KMS-11 (cell line): ENCODE measurements around the gene HDAC4.
A peak's percentile ranks its signal among the peaks of the same experiment; 100 is the strongest.

Experiments used
- H2AFZ ChIP-seq: fragments of 200-600 bp; sonication (generic); 2 replicates; pipeline ENCODE4 v1.6.1; 2016; ENCODE audit warnings: antibody characterized with exemption, mixed run types, low read depth
- H3K27ac ChIP-seq: fragments of 200-600 bp; sonication (generic); 2 replicates; pipeline ENCODE4 v1.6.1; 2016; ENCODE audit warnings: mild to moderate bottlenecking, mixed run types
- H3K27me3 ChIP-seq: fragments of 200-600 bp; sonication (generic); 2 replicates; pipeline ENCODE4 v1.6.1; 2017; ENCODE audit warnings: mild to moderate bottlenecking, low read depth, mixed run types, moderate library complexity; ENCODE audit not compliant: insufficient read depth
- H3K36me3 ChIP-seq: fragments of 200-600 bp; sonication (generic); 2 replicates; pipeline ENCODE4 v1.6.1; 2017; ENCODE audit warnings: mild to moderate bottlenecking, mixed run types; ENCODE audit not compliant: insufficient read depth
- H3K4me1 ChIP-seq: fragments of 200-600 bp; sonication (generic); 2 replicates; pipeline ENCODE4 v1.6.1; 2016; ENCODE audit warnings: mild to moderate bottlenecking, low read depth, mixed run types; ENCODE audit not compliant: poor library complexity, severe bottlenecking
- H3K4me2 ChIP-seq: fragments of 200-600 bp; sonication (generic); 2 replicates; pipeline ENCODE4 v1.7.0; 2016; ENCODE audit warnings: mild to moderate bottlenecking, mixed run types
- H3K4me3 ChIP-seq: fragments of 200-600 bp; sonication (generic); IDR thresholded peaks from 2 replicates; pipeline ENCODE4 v1.6.1; 2017; ENCODE audit warnings: low read depth, low read length, mixed read lengths; ENCODE audit not compliant: insufficient read depth
- H3K79me2 ChIP-seq: fragments of 200-600 bp; sonication (generic); 2 replicates; pipeline ENCODE4 v1.6.1; 2016; ENCODE audit warnings: low read depth, mixed run types; ENCODE audit not compliant: insufficient read depth
- H3K9ac ChIP-seq: fragments of 200-600 bp; sonication (generic); 2 replicates; pipeline ENCODE4 v1.6.1; 2016; ENCODE audit warnings: mild to moderate bottlenecking, mixed run types
- H4K20me1 ChIP-seq: fragments of 200-600 bp; sonication (generic); 2 replicates; pipeline ENCODE4 v1.6.1; 2016; ENCODE audit warnings: mild to moderate bottlenecking, mixed run types; ENCODE audit not compliant: insufficient read depth
- TF ChIP-seq, protein P1 (sequence below): fragments of 200-600 bp; sonication (generic); conservative IDR thresholded peaks from 2 replicates; pipeline ENCODE4 v1.6.1; 2017; ENCODE audit warnings: low read depth, mild to moderate bottlenecking, antibody characterized with exemption, low read length, moderate library complexity, mixed read lengths

HDAC4 gene

DNA sequence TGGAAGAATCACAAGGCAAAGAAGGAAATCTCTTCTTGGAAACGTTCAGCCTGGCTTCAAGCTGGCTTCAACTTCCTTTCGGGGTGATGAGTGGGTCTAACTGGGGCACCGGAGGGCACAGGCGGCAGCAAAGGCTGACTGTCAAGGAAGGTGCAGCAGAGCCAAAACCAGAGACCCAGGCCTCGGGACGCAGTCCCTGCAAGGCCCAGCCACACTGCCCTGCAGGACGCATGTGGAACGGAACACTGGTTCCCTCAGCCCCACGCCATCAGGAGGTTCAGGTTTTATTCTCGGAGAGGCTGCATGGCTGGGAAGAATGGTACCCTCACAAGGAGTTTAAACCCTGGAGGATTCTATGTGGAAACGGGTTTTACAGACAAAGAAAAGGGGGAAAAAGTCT is 165.5 kb downstream of the HDAC4 start:
- TF ChIP-seq, protein P1, sequence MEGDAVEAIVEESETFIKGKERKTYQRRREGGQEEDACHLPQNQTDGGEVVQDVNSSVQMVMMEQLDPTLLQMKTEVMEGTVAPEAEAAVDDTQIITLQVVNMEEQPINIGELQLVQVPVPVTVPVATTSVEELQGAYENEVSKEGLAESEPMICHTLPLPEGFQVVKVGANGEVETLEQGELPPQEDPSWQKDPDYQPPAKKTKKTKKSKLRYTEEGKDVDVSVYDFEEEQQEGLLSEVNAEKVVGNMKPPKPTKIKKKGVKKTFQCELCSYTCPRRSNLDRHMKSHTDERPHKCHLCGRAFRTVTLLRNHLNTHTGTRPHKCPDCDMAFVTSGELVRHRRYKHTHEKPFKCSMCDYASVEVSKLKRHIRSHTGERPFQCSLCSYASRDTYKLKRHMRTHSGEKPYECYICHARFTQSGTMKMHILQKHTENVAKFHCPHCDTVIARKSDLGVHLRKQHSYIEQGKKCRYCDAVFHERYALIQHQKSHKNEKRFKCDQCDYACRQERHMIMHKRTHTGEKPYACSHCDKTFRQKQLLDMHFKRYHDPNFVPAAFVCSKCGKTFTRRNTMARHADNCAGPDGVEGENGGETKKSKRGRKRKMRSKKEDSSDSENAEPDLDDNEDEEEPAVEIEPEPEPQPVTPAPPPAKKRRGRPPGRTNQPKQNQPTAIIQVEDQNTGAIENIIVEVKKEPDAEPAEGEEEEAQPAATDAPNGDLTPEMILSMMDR: no peak
- H4K20me1 ChIP-seq: no peaks in the 10 kb centered on the region
- H3K36me3 ChIP-seq: no peaks in the 10 kb centered on the region

DNA sequence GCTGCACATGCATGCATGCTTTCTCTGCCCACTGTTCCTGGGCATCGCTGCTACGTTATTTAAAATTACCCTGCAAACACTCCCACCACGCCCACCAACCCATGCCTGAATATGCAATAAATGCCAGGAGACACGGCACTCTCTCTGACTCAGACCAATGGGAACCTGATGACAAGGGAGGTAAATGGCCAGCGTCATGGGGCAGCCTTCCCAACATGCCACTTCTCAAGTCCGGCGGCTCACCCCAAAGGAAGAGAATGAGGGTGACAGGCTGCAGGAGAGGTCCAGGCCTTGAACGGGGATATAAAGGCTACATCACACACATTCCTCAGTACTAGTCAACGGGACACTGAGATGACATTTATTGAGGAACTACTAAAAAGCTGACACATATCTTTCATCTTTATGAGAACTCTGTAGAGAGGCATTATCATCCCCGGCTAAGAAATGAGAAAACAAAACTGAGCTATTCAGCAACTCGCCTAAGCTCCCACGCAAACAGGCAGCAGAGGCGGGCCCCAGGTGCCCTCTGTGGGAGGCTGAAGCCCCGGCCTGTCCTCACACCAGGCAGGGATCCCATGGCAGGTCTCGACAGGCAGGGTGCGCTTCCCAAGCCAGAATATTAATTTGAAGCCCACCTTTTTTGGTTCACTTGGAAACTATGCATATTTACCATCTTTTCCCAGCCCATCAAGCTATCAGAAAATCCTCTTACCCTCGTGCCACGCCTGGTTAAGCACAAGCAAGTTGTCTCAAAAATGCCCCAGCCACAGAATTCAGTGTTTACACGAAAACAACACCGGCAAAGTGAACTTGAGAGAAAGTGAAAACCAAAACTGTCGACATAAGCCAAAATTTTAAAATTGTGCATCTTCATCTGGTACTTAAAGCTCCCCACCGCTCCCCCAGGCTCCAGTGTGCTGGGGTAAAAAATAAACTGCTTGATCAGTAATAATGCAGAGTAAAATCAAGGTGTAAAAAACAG is 166.3 kb downstream of the HDAC4 start:
- Histone ChIP-seq H3K79me2 (peaks cover 15% of the 10 kb centered on the region; the same call in 1 of the 2 replicates), H3K4me1 (peaks cover 43% of the 10 kb centered on the region), H3K27ac (peak overlapping the region; percentile 71), H3K4me2 (peak overlapping the region; percentile 58), H2AFZ (peak overlapping the region; percentile 0; the same call in 1 of the 2 replicates), H3K9ac (peak overlapping the region; percentile 23; the same call in 1 of the 2 replicates), H3K4me3 (peak overlapping the region; percentile 29), H3K36me3 (no peaks in the 10 kb centered on the region), H4K20me1 (no peaks in the 10 kb centered on the region), H3K27me3 (no peaks in the 10 kb centered on the region)
- TF ChIP-seq, protein P1: no peak

More for the DNA sequence above, 165.5 kb downstream of the HDAC4 start:
- H3K4me1 ChIP-seq: peaks cover 43% of the 10 kb centered on the region
- peak overlapping the region; percentile 71 for H3K27ac ChIP-seq
- no peaks in the 10 kb centered on the region for H3K27me3 ChIP-seq
- H3K9ac ChIP-seq: peak overlapping the region; percentile 23; the same call in 1 of the 2 replicates
- H3K79me2 ChIP-seq: peaks cover 15% of the 10 kb centered on the region; the same call in 1 of the 2 replicates
- peak overlapping the region; percentile 58 for H3K4me2 ChIP-seq
- peak overlapping the region; percentile 0; the same call in 1 of the 2 replicates for H2AFZ ChIP-seq
- no peak overlapping the region for H3K4me3 ChIP-seq

DNA sequence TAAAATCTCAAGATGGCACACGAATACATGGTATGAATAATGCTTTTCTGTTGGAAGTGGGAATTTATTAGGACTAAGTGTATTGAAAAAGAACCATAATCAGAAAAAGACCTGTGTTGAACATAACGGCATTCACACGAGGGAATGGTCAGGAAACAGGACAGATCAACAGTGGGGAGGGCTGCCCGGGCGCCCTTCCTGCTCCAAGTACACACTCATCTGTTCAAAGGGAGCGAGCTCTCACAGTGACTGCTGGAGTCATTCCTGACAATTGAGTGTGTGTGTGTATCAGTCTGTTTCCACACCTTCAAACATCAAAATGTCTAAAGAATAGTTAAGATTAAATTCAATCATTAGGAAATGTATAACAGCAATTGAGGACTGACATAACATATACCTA is 167.2 kb downstream of the HDAC4 start:
- Histone ChIP-seq H3K4me3 (no peak overlapping the region), H4K20me1 (no peaks in the 10 kb centered on the region), H3K79me2 (peaks cover 18% of the 10 kb centered on the region; the same call in 1 of the 2 replicates), H3K4me2 (peak overlapping the region; percentile 58), H3K36me3 (no peaks in the 10 kb centered on the region), H3K27ac (peak overlapping the region; percentile 71; the same call in 1 of the 2 replicates), H2AFZ (no peak overlapping the region), H3K27me3 (no peaks in the 10 kb centered on the region), H3K9ac (no peak overlapping the region; the same call in 1 of the 2 replicates), H3K4me1 (peaks cover 43% of the 10 kb centered on the region)
- TF ChIP-seq, protein P1: no peak

DNA sequence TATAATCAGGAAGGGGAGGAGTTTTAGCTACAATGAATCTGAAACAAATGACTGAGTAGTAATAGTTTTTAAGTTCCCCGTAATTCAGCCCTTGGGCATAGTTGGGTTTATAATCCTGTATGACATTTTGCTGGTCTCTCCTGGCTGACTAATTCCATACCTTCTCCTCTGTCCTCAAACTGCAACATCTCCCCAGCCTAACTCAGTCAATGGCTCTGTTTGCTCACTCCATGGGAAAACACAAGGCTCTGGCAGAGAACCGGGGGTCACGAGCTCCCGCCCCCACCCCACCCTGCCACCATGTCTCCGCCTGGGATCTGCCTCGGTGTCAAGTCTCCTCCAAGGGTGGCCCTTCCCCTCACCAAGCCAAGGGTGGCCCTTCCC is 168.6 kb downstream of the HDAC4 start:
- H3K4me1 ChIP-seq: peaks cover 40% of the 10 kb centered on the region
- no peak overlapping the region for H3K4me3 ChIP-seq

More for the DNA sequence above, 168.6 kb downstream of the HDAC4 start:
- no peak overlapping the region for H2AFZ ChIP-seq
- H3K4me2 ChIP-seq: no peak overlapping the region
- no peaks in the 10 kb centered on the region for H4K20me1 ChIP-seq
- TF ChIP-seq, protein P1: no peak
- H3K27me3 ChIP-seq: no peaks in the 10 kb centered on the region
- peaks cover 19% of the 10 kb centered on the region; the same call in 1 of the 2 replicates for H3K79me2 ChIP-seq
- no peak overlapping the region for H3K27ac ChIP-seq
- H3K36me3 ChIP-seq: no peaks in the 10 kb centered on the region
- H3K9ac ChIP-seq: no peak overlapping the region
